GM18868 (cell line): ENCODE data around the gene G3BP2.
A peak's percentile ranks its signal among the peaks of the same experiment; 100 is the strongest.

Experiments used
- ATAC-seq: cut with Tn5 transposase; IDR thresholded peaks from one replicate; pipeline ENCODE4 v1.9.1; 2021; ENCODE audit warnings: mild to moderate bottlenecking, moderate library complexity; ENCODE audit not compliant: unreplicated experiment

The G3BP2 gene

GRCh38 chr4:75644095-75644494 is 29.1 kb downstream of the G3BP2 start:
- ATAC-seq, result no peak

DNA sequence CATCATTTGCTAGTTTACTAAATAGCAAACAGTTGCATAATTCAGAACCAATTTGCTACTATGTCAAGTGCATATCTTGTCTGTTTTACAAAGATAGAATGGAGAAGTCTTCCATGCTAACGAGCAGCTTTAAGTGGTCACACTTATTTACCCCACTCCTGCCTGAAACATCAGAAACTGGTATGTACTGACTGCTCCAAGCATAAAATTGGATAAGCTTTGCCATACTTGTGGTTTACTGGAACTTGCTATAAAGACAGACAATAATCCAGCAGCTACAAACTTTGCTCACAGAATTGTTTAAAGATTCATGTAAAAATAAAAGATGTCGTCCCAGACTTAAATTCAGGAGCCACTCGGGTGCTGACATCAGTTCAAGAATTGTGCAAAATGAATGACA is 29.6 kb downstream of the G3BP2 start:
- no peak for ATAC-seq

DNA sequence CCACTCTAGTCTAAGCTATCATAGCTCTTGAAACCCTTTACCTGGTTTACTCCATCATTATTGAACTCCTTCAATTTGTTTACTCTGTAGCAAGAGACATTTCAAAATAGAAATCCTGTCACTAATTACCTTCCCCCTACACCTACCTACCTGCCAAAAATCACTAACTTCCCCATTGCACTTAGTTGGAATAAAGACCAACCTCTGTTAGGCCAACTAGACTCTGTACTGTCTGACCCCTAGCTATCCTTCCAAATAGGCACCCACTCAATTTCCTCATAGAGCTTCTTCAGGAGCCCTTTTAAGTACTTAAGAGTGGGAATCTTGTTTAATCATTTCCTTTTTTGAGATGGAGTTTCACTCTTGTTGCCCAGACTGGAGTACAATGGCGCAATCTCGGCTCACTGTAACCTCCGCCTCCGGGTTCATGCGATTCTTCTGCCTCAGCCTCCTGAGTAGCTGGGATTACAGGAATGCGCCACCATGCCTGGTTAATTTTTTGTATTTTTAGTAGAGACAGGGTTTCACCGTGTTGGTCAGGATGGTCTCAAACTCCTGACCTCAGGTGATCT is 34.0 kb downstream of the G3BP2 start:
- ATAC-seq, result no peak

- ATAC-seq, result no peak
These were observed 35.4 kb downstream of the G3BP2 start for GRCh38 chr4:75637827-75638226.

DNA sequence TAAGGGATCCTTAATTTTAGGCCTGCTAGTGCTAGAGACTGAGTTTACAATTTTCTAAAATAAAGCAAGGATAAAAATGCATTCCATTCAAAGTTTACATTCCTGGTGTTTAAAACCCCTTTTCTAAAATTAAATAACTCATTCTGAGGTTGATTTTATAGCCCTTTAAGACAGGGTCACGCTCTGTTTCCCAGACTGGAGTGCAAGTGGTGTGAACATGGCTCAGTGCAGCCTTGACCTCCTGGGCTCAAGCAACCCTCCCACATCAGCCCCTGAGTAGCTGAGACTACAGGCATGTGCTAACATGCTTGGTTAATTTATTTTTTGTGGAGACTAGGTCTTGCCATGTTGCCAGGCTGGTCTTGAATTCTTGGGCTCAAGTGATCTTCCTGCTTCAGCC is 36.0 kb downstream of the G3BP2 start:
- no peak for ATAC-seq

GRCh38 chr4:75634951-75635350 is 38.3 kb downstream of the G3BP2 start:
- no peak for ATAC-seq

DNA sequence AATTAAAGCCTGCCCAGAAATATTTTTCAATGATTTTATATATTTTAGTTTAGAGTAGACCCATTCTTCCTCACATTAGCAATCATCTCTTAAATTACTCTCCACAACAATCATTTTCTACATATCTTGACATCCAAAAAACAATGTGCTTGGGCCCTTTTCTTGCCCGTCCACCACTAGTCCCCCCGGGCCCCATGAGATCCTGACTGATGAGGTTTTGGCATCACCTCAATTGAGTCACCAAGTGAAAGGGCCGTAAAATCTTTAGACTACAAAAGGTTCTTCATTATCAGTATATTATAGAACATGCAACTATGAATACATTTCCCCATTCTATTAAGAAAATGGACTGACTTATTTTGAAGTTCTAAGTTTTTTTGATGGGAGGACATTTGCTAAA is 38.9 kb downstream of the G3BP2 start:
- no peak for ATAC-seq

- ATAC-seq, result no peak
These were observed 39.4 kb downstream of the G3BP2 start for GRCh38 chr4:75633846-75634245.

GRCh38 chr4:75630937-75631329 is 42.3 kb downstream of the G3BP2 start:
- ATAC-seq, result no peak

DNA sequence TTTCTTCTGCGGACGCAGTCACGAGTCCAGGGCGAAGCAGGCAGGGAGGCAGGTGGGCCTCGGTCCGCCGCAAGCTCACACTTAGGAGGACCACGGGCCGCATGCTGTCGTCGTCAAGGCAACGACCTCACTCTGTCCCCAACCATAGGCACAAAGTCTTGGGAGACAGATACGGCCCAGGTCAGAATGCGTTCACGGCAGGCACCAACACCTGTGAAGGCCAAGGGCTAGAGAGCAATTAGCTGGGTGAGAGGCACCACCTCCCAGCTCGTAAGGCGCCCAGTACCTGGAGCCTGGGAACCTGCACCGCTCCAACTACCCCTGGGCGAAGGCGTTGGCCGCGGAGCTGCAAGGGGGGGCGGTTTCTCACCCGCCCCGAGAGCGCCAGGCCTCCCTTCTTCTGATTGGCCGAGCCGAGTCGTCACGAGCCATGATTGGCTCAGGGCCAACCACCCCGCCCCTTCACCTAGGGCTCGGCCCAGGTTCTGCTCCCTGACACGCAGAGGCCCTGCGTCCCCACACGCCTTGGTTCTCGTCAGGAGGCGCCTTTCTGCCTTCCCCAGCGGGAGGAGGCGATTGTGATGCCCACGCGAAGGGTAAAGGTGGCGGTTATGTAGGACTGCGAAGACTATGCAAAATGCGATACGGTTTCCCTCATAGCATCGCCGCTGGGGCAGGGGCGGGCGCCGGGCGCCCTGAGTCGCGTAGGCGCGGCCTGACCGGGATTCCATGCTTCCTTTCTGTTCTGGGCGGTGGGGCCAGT is 42.9 kb downstream of the G3BP2 start, which contains the start of gene CDKL2:
CDKL2 (minus strand) TSS at position 355 of the 763 bp plus-strand sequence. CDS start 4,540 bp downstream, outside the sequence.
- peak; percentile 99 for ATAC-seq

GRCh38 chr4:75629239-75629638 is 44.0 kb downstream of the G3BP2 start:
- no peak for ATAC-seq

DNA sequence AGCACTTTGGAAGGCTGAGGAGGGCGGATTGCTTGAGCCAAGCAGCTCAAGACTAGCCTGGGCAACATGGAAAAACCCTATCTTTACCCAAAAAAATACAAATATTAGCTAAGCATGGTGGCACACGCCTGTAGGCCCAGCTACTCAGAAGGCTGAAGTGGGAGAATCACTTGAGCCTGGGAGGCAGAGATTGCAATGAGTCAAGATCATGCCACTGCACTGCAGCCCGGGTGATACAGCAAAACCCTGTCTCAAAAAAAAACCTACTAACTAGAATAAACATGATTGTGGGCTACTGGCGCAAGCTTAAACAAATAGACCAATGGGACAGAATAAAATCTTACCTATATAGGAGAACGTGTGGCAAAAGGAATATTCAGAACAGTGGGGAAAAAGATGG is 50.2 kb downstream of the G3BP2 start:
- no peak for ATAC-seq

GRCh38 chr4:75621715-75622114 is 51.5 kb downstream of the G3BP2 start:
- no peak for ATAC-seq

DNA sequence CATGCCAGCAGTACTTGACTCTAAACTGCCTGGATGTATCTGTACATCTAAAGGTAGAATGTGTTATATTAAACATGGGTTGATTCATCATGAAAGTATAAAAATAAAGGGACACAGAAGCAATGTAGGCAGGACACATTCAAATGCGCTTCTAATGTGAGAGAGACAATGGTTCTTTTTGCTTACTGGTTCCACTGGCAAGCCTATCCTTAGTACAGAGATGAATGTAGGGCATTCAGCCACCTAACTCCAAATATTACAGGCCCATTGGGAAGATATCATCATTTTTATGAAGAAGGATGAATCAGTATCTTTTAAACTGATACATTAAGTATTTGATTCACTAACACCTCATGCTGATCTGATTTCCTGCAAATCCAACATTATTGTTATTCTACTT is 60.9 kb downstream of the G3BP2 start:
- no peak for ATAC-seq

GRCh38 chr4:75605928-75606327 is 67.3 kb downstream of the G3BP2 start:
- ATAC-seq, result no peak

GRCh38 chr4:75599647-75600046 is 73.6 kb downstream of the G3BP2 start:
- no peak for ATAC-seq

DNA sequence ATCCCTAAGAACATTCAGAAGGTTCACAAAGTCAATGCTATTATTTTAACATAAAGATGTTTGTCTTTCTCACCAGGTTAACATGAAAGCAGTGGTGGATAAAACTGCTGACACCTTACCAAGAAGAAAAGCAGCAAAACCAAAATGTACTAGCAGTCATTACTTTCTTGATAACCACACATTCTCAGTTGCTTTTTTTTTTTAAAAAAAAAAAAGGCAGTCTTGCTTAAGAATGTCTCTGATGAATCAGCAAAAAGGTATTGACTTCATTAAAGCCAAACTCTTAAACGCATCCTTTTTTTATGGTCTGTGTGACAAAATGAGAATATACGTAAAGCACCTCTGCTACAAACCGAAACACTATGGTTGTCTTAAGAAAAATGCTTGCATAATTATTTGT is 74.8 kb downstream of the G3BP2 start:
- ATAC-seq, result no peak

DNA sequence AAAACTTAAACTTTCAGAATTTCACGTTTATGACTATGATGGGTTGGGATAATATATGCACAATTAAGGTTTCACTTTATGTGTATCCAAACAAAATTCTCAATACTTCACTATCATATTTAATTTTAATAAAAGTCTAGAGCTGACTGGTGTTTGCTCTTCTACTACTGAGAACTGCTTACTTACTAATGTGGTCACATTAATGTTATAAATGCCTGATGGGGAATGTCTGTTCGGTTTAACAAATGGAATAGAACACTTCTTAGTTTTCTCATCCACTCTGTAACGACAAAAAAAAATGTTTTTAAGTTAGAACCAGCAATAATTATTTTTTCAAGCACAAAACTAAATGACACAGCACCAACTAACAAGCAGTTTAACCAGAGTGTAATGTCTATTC is 77.2 kb downstream of the G3BP2 start:
- ATAC-seq, result no peak

DNA sequence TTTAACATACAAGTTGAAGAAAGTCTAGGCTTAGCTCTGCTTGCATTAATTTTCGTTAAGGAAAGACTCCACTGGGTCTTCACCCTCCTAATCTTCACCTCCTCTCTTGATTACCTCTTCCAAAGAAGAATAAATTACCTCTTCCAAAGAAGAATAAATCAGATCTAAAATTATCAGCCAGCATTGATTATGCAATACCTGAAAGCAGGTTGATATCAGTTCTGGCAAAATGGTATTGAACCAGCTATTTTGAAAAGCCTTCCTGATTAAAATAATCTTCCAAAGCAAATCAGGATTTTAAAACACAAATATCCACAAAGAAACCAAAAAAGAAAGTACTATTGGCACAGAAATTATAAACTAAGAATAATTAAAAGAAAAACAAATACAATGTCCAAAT is 79.8 kb downstream of the G3BP2 start:
- no peak for ATAC-seq
